Lung (tissue), 12 donors: ENCODE results near the gene FAF2. TPM values are rescaled to one million over a fixed set of nuclear protein-coding genes. Genes with fewer than 3 reads are reported as not detected.

Source experiments
- ATAC-seq: fragments of 200-7000 bp; cut with Tn5 transposase; one replicate; pipeline ENCODE4 v1.9.1; 2020; ENCODE audit warnings: moderate number of reproducible peaks; ENCODE audit not compliant: insufficient read depth, low FRiP score
- DNase-seq, 3 donors: peaks; one replicate each; pipeline ENCODE4 v3.0.0-alpha.2; 2013 to 2017
- H3K27ac ChIP-seq, 2 donors: one replicate each; pipeline ENCODE4 v1.5.1; 2013; ENCODE audit warnings: mild to moderate bottlenecking in 2 of 2, moderate library complexity in 2 of 2, control low read depth in 1 of 2, inconsistent platforms in 1 of 2, low read depth in 1 of 2, low read length in 1 of 2
- H3K27me3 ChIP-seq, 3 donors: one replicate each; pipeline ENCODE4 v1.5.1; 2013; ENCODE audit warnings: low read length in 2 of 3; ENCODE audit not compliant: control insufficient read depth in 3 of 3, insufficient read depth in 3 of 3
- H3K36me3 ChIP-seq, 4 donors: one replicate each; pipeline ENCODE4 v1.5.1; 2013; ENCODE audit warnings: low read length in 4 of 4, mild to moderate bottlenecking in 1 of 4, moderate library complexity in 1 of 4; ENCODE audit not compliant: control insufficient read depth in 4 of 4, insufficient read depth in 4 of 4
- H3K4me1 ChIP-seq, 5 donors: one replicate each; pipeline ENCODE4 v1.5.1; 2013; ENCODE audit warnings: low read length in 5 of 5, mild to moderate bottlenecking in 2 of 5, moderate library complexity in 1 of 5; ENCODE audit not compliant: control insufficient read depth in 5 of 5, insufficient read depth in 5 of 5
- H3K4me3 ChIP-seq: one replicate; pipeline ENCODE4 v1.5.1; 2013; ENCODE audit warnings: mild to moderate bottlenecking, control low read depth, moderate library complexity
- H3K9ac ChIP-seq, 2 donors: one replicate each; pipeline ENCODE4 v1.5.1; 2013; ENCODE audit warnings: low read length in 2 of 2, control low read depth in 1 of 2; ENCODE audit not compliant: insufficient read depth in 1 of 2
- H3K9me3 ChIP-seq, 4 donors: one replicate each; pipeline ENCODE4 v1.5.1; 2013; ENCODE audit warnings: low read length in 3 of 4, mild to moderate bottlenecking in 1 of 4, moderate library complexity in 1 of 4; ENCODE audit not compliant: control insufficient read depth in 4 of 4, insufficient read depth in 3 of 4
- WGBS, 2 donors: extraction: QIAGEN DNeasy Blood & Tissue Kit; methylation state at CpG; one replicate each; pipeline ENCODE4 v1.1.7; 2013; 5-methylcytosine and 5-hydroxymethylcytosine counted together
- polyA plus RNA-seq, 2 donors: library from polyadenylated mRNA; stranded (reverse); fragments of 200-250 nt; gene quantifications; one replicate each; pipeline ENCODE4 v1.2.1, GENCODE V29; 2013
- total RNA-seq, 2 donors: library from RNA; depleted of rRNA in 1 of 2; stranded (reverse); fragments of >200 nt in 1 of 2; gene quantifications; one replicate each; pipeline ENCODE4 v1.2.1, GENCODE V29; 2014 to 2021
- TF ChIP-seq, protein P1 (sequence below): IDR thresholded peaks from 2 replicates; pipeline ENCODE4 v1.5.1; 2012; ENCODE audit warnings: mild to moderate bottlenecking; ENCODE audit errors: control extremely low read depth, extremely low read depth
- donor health status: control.
- donor health status: control.
- donor health status: Bipolar disorder and iron deficiency.
- donor health status: healthy.
- donor health status: DM: yes; HTN: yes; CAD: no.

The FAF2 gene
- total and polyA plus RNA-seq, 4 donors = 12.5 to 40.1 (median 26.6) TPM

DNA sequence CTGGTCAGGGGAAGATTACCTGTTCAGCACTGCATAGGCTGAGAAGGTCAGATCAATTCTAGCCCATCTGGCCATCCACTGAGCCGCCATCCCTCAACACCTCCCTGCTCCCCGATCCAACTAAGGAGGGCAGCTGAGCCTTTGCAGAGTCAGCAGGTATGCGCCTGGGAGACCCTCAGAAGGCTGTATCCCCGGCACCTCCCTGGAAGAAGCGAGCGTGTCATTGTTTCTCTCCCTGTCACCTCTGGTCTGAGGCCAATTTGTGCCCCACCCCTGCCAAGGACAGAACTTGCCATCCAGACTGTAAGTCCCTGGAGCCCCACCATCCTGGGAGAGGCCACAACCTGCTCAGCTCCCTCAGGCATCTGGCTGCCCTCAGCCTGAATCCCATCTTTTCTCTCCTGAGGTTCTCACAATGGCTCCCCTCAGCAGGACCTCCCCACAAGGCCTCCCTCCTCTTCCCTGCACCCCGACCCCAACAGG lies 34.4 kb upstream of the FAF2 start:
- peak overlapping the region; percentile 15 to 34 for H3K27ac ChIP-seq
- no peaks in the 10 kb centered on the region for H3K9me3 ChIP-seq
- no peaks in the 10 kb centered on the region for H3K27me3 ChIP-seq
- H3K36me3 ChIP-seq = peaks cover 0 to 7% (median 3%) of the 10 kb centered on the region in 4 donors
- no peak overlapping the region for H3K9ac ChIP-seq
- WGBS, 2 donors = 85 to 88% methylated on average over 7 of the region's 7 CpGs
- ATAC-seq = no peak
- peaks cover 3 to 19% (median 10%) of the 10 kb centered on the region in 5 donors for H3K4me1 ChIP-seq
- H3K4me3 ChIP-seq = no peak overlapping the region
- TF ChIP-seq, protein P1, sequence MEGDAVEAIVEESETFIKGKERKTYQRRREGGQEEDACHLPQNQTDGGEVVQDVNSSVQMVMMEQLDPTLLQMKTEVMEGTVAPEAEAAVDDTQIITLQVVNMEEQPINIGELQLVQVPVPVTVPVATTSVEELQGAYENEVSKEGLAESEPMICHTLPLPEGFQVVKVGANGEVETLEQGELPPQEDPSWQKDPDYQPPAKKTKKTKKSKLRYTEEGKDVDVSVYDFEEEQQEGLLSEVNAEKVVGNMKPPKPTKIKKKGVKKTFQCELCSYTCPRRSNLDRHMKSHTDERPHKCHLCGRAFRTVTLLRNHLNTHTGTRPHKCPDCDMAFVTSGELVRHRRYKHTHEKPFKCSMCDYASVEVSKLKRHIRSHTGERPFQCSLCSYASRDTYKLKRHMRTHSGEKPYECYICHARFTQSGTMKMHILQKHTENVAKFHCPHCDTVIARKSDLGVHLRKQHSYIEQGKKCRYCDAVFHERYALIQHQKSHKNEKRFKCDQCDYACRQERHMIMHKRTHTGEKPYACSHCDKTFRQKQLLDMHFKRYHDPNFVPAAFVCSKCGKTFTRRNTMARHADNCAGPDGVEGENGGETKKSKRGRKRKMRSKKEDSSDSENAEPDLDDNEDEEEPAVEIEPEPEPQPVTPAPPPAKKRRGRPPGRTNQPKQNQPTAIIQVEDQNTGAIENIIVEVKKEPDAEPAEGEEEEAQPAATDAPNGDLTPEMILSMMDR = no peak
- DNase-seq = no peak

DNA sequence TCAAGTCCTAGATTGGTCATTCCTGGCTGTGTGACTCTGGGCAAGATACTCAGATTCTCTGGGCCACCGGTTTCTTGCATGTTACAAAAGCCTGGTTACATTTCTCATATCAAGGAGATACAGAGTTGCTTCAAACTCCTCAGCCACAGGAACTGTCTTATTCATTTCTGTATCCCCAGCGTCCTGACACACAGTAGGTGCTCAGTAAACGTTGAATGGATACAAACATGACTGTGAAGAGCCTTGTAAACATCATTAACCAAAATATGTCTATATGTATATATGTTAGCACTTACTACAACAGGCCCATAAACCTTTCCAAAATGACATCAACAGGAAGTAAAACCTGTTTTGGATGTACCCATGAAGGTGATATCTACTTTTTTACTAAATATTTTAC lies 33.5 kb upstream of the FAF2 start:
- Histone ChIP-seq H3K9ac (no peak overlapping the region), H3K4me1 (peaks cover 3 to 19% (median 10%) of the 10 kb centered on the region in 5 donors), H3K9me3 (no peaks in the 10 kb centered on the region), H3K27me3 (no peaks in the 10 kb centered on the region), H3K4me3 (no peak overlapping the region), H3K36me3 (peaks cover 0 to 7% (median 2%) of the 10 kb centered on the region in 4 donors), H3K27ac (no peak overlapping the region)
- TF ChIP-seq, protein P1 = no peak
- WGBS, 2 donors = 64 to 78% methylated on average over 3 of the region's 3 CpGs
- DNase-seq (no peak), ATAC-seq (no peak)

DNA sequence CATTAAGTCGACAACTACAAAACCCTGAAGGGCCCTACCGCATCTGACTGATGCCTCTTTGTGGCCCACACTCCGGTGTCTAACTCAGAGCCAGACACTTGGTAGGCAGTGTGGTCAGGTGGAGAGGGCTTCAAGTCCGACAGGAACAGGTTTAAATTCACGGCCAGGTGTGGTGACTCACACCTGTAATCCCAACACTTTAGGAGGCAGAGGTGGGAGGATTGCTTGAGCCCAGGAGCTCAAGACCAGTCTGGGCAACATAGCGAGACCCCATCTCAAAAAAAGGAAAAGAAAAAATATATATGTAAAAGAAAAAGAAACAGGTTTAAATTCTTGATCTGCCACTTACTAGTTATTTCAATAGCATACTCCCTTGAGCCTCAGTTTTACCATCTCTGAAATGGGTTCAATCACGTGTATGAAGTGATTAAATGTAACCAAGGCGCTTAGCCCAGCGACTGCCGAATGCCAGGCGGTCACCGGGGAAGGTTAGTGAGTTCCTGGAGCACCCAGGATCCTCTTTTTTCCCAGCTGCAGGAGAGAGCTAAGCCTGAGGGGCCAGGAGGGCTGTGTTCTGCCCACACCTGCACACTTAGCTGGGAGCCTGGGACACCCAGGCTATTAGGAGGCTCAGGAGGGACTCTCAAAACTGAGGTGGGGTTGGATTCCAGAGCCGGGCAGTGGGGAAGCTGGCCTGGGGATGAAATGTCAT lies 32.8 kb upstream of the FAF2 start:
- Histone ChIP-seq H3K4me1 (peaks cover 3 to 19% (median 10%) of the 10 kb centered on the region in 5 donors), H3K27me3 (no peaks in the 10 kb centered on the region), H3K4me3 (peak overlapping the region; percentile 86), H3K9ac (peak overlapping the region; percentile 73 to 85), H3K9me3 (no peaks in the 10 kb centered on the region), H3K36me3 (no peaks in the 10 kb centered on the region), H3K27ac (peak overlapping the region; percentile 95 to 98)
- WGBS, 2 donors = 64 to 85% methylated on average over 13 of the region's 13 CpGs
- TF ChIP-seq, protein P1 = no peak
- DNase-seq (peak in 2 of 3 donors; percentile 25 to 56), ATAC-seq (no peak)
